Neural crest cell (in vitro differentiated cells): ENCODE measurements around the gene ZNF70. TPM values are rescaled to one million over a fixed set of nuclear protein-coding genes. Genes with fewer than 3 reads are reported as not detected.

Source experiments
- DNase-seq: peaks from one replicate; pipeline ENCODE4 v3.0.0; 2021; ENCODE audit warnings: low read depth, mixed read lengths, low spot score
- H3K27ac Mint-ChIP-seq: one replicate; pipeline ENCODE4 v1.8.0; 2021; ENCODE audit warnings: mild to moderate bottlenecking, mixed read lengths; ENCODE audit not compliant: unreplicated experiment
- H3K27me3 Mint-ChIP-seq: 2 replicates; pipeline ENCODE4 v1.8.0; 2021; ENCODE audit warnings: low read depth, mild to moderate bottlenecking, mixed read lengths
- H3K36me3 Mint-ChIP-seq: 2 replicates; pipeline ENCODE4 v1.8.0; 2021; ENCODE audit warnings: low read depth, mild to moderate bottlenecking, mixed read lengths
- H3K4me1 Mint-ChIP-seq: 2 replicates; pipeline ENCODE4 v1.8.0; 2021; ENCODE audit warnings: mixed read lengths
- H3K4me3 Mint-ChIP-seq: one replicate; pipeline ENCODE4 v1.8.0; 2021; ENCODE audit warnings: mild to moderate bottlenecking, mixed read lengths
- H3K9me3 Mint-ChIP-seq: 2 replicates; pipeline ENCODE4 v1.8.0; 2021; ENCODE audit warnings: mixed read lengths
- total RNA-seq: library from RNA; stranded (reverse); gene quantifications from 2 replicates; pipeline ENCODE4 v1.2.1, GENCODE V29; 2021
- TF ChIP-seq, protein P1 (sequence below): fragments of 200-600 bp; sonication (generic); conservative IDR thresholded peaks from 2 replicates; pipeline ENCODE4 v1.5.0; 2021; ENCODE audit warnings: antibody characterized with exemption, mild to moderate bottlenecking

Gene ZNF70
- total RNA-seq, 1 donor from 2014 or later = 11.4 TPM

DNA sequence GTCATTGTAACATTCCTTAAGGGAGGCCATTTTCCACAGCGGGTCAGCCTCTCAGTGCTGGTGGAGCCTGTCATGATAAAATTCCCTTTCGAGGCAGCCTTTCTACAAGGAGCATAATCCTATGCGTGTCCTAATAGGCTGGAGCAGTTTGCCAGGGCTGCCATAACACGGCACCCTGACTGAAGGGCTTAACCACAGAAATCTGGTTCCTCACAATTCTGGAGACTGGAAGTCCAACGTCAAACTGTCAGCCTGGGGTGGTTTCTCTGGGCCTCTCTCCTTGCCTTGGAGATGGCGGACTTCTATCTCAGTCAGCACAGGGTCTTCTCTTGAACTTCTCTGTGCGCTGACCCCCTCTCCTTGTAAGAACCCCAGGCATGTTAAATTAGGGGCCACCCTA lies 61.5 kb downstream of the ZNF70 start:
- no peak overlapping the region for H3K27ac Mint-ChIP-seq
- no peak overlapping the region for H3K4me3 Mint-ChIP-seq
- TF ChIP-seq, protein P1, sequence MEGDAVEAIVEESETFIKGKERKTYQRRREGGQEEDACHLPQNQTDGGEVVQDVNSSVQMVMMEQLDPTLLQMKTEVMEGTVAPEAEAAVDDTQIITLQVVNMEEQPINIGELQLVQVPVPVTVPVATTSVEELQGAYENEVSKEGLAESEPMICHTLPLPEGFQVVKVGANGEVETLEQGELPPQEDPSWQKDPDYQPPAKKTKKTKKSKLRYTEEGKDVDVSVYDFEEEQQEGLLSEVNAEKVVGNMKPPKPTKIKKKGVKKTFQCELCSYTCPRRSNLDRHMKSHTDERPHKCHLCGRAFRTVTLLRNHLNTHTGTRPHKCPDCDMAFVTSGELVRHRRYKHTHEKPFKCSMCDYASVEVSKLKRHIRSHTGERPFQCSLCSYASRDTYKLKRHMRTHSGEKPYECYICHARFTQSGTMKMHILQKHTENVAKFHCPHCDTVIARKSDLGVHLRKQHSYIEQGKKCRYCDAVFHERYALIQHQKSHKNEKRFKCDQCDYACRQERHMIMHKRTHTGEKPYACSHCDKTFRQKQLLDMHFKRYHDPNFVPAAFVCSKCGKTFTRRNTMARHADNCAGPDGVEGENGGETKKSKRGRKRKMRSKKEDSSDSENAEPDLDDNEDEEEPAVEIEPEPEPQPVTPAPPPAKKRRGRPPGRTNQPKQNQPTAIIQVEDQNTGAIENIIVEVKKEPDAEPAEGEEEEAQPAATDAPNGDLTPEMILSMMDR = no peak
- no peak for DNase-seq
- H3K36me3 Mint-ChIP-seq = peaks cover 13% of the 10 kb centered on the region
- H3K4me1 Mint-ChIP-seq = no peaks in the 10 kb centered on the region
- no peaks in the 10 kb centered on the region for H3K27me3 Mint-ChIP-seq
- no peaks in the 10 kb centered on the region for H3K9me3 Mint-ChIP-seq

Other genes with a start within 250 kb of the ZNF70 start
- not detected in 2 replicates for gene IGLL1, start 170.8 kb downstream of the ZNF70 start, total RNA-seq
- 0.43 TPM in 1 of 2 replicates, not detected in the other for gene DRICH1, start 118.8 kb downstream of the ZNF70 start, total RNA-seq
- gene RGL4, start 60.1 kb downstream of the ZNF70 start, total RNA-seq = not detected in 2 replicates
- gene VPREB3, start 3.3 kb upstream of the ZNF70 start, total RNA-seq = not detected in 2 replicates
- 0.41 and 0.79 TPM in 2 replicates for gene C22orf15, start 11.9 kb upstream of the ZNF70 start, total RNA-seq
- 35.8 and 38.8 TPM in 2 replicates for gene CHCHD10, start 16.9 kb upstream of the ZNF70 start, total RNA-seq
- gene MMP11, start 21.7 kb upstream of the ZNF70 start, total RNA-seq = 10.8 and 11.2 TPM in 2 replicates
- 222 and 244 TPM in 2 replicates for gene SMARCB1, start 35.9 kb upstream of the ZNF70 start, total RNA-seq
- 5.7 TPM in 2 replicates for gene DERL3, start 87.9 kb upstream of the ZNF70 start, total RNA-seq
- 17.1 and 18.2 TPM in 2 replicates for gene SLC2A11, start 106.8 kb upstream of the ZNF70 start, total RNA-seq
- gene MIF, start 143.3 kb upstream of the ZNF70 start, total RNA-seq = 637 and 642 TPM in 2 replicates
- gene GSTT2B, start 210.1 kb upstream of the ZNF70 start, total RNA-seq = 1.8 and 2.1 TPM in 2 replicates
- not detected in 2 replicates for gene DDTL, start 215.8 kb upstream of the ZNF70 start, total RNA-seq
- 72.3 and 74.0 TPM in 2 replicates for gene DDT, start 223.3 kb upstream of the ZNF70 start, total RNA-seq
- gene GSTT2, start 229.0 kb upstream of the ZNF70 start, total RNA-seq = not detected in 2 replicates